ENCODE results near the gene PTPRN2. TPM values are rescaled to one million over a fixed set of nuclear protein-coding genes. Genes with fewer than 3 reads are reported as not detected.
"Not testable (repeated sequence)": the region's sequence is repeated elsewhere in the genome, so short reads cannot be mapped to it uniquely, and the experiment has no call there.

PTPRN2 gene
- total RNA-seq, 2 experiments from 2014 or later, result 0.70 TPM; not detected in 1

DNA sequence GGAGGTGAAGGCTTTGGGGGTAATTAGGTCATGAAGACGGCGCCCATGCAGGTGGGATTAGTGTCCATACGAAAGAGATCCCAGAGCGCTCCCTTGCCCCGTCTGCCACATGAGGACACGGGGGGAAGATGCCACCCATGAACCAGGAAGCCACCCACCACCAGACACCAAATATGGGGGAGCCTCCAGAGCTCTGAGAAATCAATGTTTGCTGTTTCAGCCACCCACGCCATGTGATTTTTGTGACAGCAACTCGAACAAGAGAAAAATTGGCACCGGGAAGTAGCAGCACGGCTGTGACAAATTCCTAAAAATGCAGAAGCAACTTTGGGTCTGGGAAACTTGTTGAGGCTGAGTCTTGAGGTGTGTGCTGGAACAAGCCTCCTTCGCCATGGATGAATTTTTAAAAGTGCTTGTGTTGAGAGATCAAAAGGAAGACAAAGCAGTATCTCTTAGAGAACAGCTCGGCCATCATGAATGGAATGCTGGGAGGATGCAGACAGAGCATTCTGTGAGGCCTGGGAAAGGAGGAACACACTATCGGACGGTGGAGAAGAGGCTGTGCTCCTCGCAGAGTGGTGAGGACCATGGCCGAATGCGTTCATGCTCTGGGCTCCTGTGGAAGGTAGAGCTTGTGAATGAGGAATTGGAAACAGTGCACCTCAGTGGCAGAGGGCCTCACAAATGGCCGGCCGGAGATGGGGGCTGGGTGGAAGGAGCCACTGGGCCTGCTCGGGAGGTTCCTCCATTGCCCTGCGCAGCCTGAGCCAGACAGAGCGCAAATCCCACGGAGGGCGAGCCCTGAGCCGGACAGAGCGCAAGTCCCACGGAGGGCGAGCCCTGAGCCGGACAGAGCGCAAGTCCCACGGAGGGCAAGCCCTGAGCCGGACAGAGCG, 277.5 kb downstream of the PTPRN2 start:
- DNase-seq (ENCODE audit: low spot score), result no peak
- no peak for TF ChIP-seq EZH2phosphoT487 (IDR thresholded peaks at IDR 0.05; ENCODE audit: borderline replicate concordance, low read depth, low read length)
- TF ChIP-seq, protein P1, sequence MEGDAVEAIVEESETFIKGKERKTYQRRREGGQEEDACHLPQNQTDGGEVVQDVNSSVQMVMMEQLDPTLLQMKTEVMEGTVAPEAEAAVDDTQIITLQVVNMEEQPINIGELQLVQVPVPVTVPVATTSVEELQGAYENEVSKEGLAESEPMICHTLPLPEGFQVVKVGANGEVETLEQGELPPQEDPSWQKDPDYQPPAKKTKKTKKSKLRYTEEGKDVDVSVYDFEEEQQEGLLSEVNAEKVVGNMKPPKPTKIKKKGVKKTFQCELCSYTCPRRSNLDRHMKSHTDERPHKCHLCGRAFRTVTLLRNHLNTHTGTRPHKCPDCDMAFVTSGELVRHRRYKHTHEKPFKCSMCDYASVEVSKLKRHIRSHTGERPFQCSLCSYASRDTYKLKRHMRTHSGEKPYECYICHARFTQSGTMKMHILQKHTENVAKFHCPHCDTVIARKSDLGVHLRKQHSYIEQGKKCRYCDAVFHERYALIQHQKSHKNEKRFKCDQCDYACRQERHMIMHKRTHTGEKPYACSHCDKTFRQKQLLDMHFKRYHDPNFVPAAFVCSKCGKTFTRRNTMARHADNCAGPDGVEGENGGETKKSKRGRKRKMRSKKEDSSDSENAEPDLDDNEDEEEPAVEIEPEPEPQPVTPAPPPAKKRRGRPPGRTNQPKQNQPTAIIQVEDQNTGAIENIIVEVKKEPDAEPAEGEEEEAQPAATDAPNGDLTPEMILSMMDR (conservative IDR thresholded peaks at IDR 0.05; ENCODE audit: low read length), result no peak
- Histone ChIP-seq H3K4me1 (ENCODE audit: insufficient read depth, low read length, poor library complexity, severe bottlenecking) (no peaks in the 10 kb centered on the region), H2AFZ (ENCODE audit: low read length) (no peak overlapping the region), H3K36me3 (ENCODE audit: insufficient read depth, low read length) (no peaks in the 10 kb centered on the region), H3K4me3 (ENCODE audit: low read depth, low read length, poor library complexity, severe bottlenecking) (no peak overlapping the region), H3K79me2 (ENCODE audit: insufficient read depth, low read depth, low read length) (no peaks in the 10 kb centered on the region), H4K20me1 (ENCODE audit: insufficient read depth, low read length) (no peaks in the 10 kb centered on the region), H3K4me2 (ENCODE audit: low read length) (no peak overlapping the region), H3K27ac (ENCODE audit: low read depth, low read length, poor library complexity, severe bottlenecking) (no peak overlapping the region), H3K9me2 (ENCODE audit: insufficient read depth, low read length) (no peaks in the 10 kb centered on the region), H3K9me3 (ENCODE audit: low read length) (0 out of 2 replicates have a peak, but pooled peaks cover 13% of the 10 kb centered on the region)
- intact Hi-C loops (cut with micrococcal nuclease; ENCODE audit: unreplicated experiment), result no loop called here
- BruUV-seq (replicated peaks), result no TSS peak
- ChIA-PET POLR2A (interaction anchor here (1.0 kb wide), 1 partner anchor 8 kb away, joined by 5 read pairs; no protein-coding TSS in a partner anchor), CTCF (ENCODE audit: unreplicated experiment) (no interaction called here)

DNA sequence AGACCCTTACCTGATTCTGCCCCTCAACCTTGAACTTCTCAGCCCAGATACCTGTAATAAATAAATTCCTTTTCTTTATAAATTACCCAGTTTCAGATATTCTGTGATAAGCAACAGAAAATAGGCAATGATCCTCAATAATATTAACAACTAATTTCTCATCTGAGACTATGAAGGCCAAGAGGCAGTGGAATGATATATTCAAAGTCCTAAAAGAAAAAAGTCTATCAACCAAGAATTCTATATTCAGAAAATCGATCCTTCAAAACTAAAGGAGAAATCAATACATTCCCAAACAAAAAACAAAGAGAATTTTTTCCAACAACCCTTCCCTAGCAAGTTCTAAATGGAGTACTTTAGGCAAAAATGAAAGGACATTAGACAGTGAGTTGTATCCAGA, 279.6 kb downstream of the PTPRN2 start:
- POLR2A ChIA-PET, result no interaction called here
- Histone ChIP-seq H3K27ac (ENCODE audit: low read depth, low read length, poor library complexity, severe bottlenecking) (no peak overlapping the region), H3K4me2 (ENCODE audit: low read length) (no peak overlapping the region), H3K4me3 (ENCODE audit: low read depth, low read length, poor library complexity, severe bottlenecking) (no peak overlapping the region), H4K20me1 (ENCODE audit: insufficient read depth, low read length) (no peaks in the 10 kb centered on the region), H3K36me3 (ENCODE audit: insufficient read depth, low read length) (no peaks in the 10 kb centered on the region), H3K4me1 (ENCODE audit: insufficient read depth, low read length, poor library complexity, severe bottlenecking) (no peaks in the 10 kb centered on the region), H3K9me2 (ENCODE audit: insufficient read depth, low read length) (no peaks in the 10 kb centered on the region), H2AFZ (ENCODE audit: low read length) (no peak overlapping the region), H3K79me2 (ENCODE audit: insufficient read depth, low read depth, low read length) (no peaks in the 10 kb centered on the region), H3K9me3 (ENCODE audit: low read length) (0 out of 2 replicates have a peak, but pooled peaks cover 13% of the 10 kb centered on the region)
- intact Hi-C loops (cut with micrococcal nuclease; ENCODE audit: unreplicated experiment), result no loop called here
- TF ChIP-seq, protein P1 (conservative IDR thresholded peaks at IDR 0.05; ENCODE audit: low read length), result no peak
- no peak for TF ChIP-seq EZH2phosphoT487 (IDR thresholded peaks at IDR 0.05; ENCODE audit: borderline replicate concordance, low read depth, low read length)
- CTCF ChIA-PET (ENCODE audit: unreplicated experiment), result no interaction called here
- no peak for DNase-seq (ENCODE audit: low spot score)
- BruUV-seq (replicated peaks), result no TSS peak

DNA sequence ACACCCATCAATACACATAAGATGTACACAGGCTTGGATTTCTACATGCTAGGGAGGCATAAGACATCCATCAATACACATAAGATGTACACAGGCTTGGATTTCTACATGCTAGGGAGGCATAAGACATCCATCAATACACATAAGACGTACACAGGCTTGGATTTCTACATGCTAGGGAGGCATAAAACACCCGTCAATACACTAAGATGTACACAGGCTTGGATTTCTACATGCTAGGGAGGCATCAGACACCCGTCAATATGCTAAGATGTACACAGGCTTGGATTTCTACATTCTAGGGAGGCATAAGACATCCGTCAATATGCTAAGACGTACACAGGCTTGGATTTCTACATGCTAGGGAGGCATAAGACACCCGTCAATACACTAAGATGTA, 283.6 kb downstream of the PTPRN2 start:
- H2AFZ ChIP-seq (ENCODE audit: low read length); H3K36me3 ChIP-seq (ENCODE audit: insufficient read depth, low read length); H3K79me2 ChIP-seq (ENCODE audit: insufficient read depth, low read depth, low read length); intact Hi-C loops (cut with micrococcal nuclease; ENCODE audit: unreplicated experiment); DNase-seq (ENCODE audit: low spot score); H3K27ac ChIP-seq (ENCODE audit: low read depth, low read length, poor library complexity, severe bottlenecking); CTCF ChIA-PET (ENCODE audit: unreplicated experiment); H3K9me3 ChIP-seq (ENCODE audit: low read length); H3K4me3 ChIP-seq (ENCODE audit: low read depth, low read length, poor library complexity, severe bottlenecking); H3K9me2 ChIP-seq (ENCODE audit: insufficient read depth, low read length); H3K4me2 ChIP-seq (ENCODE audit: low read length); BruUV-seq (replicated peaks); H3K4me1 ChIP-seq (ENCODE audit: insufficient read depth, low read length, poor library complexity, severe bottlenecking); POLR2A ChIA-PET; H4K20me1 ChIP-seq (ENCODE audit: insufficient read depth, low read length): not testable (repeated sequence)

Data from OCI-LY7 (cell line).